ENCODE data around the gene RNGTT.

The RNGTT gene

GRCh38 chr6:88655586-88655985, 307.8 kb downstream of the RNGTT start:
- TF ChIP-seq MYC (IDR thresholded peaks at IDR 0.05; ENCODE audit: low read depth, low read length): no peak
- TF ChIP-seq MAX (IDR thresholded peaks at IDR 0.05; ENCODE audit: low read depth, low read length): no peak
- no peak for TF ChIP-seq POLR2A (IDR thresholded peaks at IDR 0.05; ENCODE audit: extremely low read depth, insufficient read length)
- no peak for TF ChIP-seq CTCF (IDR thresholded peaks at IDR 0.05; ENCODE audit: low read depth, low read length)
- no peak for DNase-seq (ENCODE audit: low read depth)
- no peak overlapping the region for H3K4me3 ChIP-seq (ENCODE audit: low read depth, low read length)

- no peak for DNase-seq (ENCODE audit: low read depth)
- H3K4me3 ChIP-seq (ENCODE audit: low read depth, low read length): no peak overlapping the region
- no peak for TF ChIP-seq POLR2A (IDR thresholded peaks at IDR 0.05; ENCODE audit: extremely low read depth, insufficient read length)
- TF ChIP-seq MAX (IDR thresholded peaks at IDR 0.05; ENCODE audit: low read depth, low read length): no peak
- TF ChIP-seq MYC (IDR thresholded peaks at IDR 0.05; ENCODE audit: low read depth, low read length): no peak
- TF ChIP-seq CTCF (IDR thresholded peaks at IDR 0.05; ENCODE audit: low read depth, low read length): no peak
Measured at GRCh38 chr6:88653936-88654335, 309.5 kb downstream of the RNGTT start.

- no peak overlapping the region for H3K4me3 ChIP-seq (ENCODE audit: low read depth, low read length)
- no peak for DNase-seq (ENCODE audit: low read depth)
- TF ChIP-seq CTCF (IDR thresholded peaks at IDR 0.05; ENCODE audit: low read depth, low read length): no peak
- no peak for TF ChIP-seq POLR2A (IDR thresholded peaks at IDR 0.05; ENCODE audit: extremely low read depth, insufficient read length)
- TF ChIP-seq MYC (IDR thresholded peaks at IDR 0.05; ENCODE audit: low read depth, low read length): no peak
- no peak for TF ChIP-seq MAX (IDR thresholded peaks at IDR 0.05; ENCODE audit: low read depth, low read length)
Measured at GRCh38 chr6:88651400-88651799, 312.0 kb downstream of the RNGTT start.

- DNase-seq (ENCODE audit: low read depth): no peak
- TF ChIP-seq CTCF (IDR thresholded peaks at IDR 0.05; ENCODE audit: low read depth, low read length) (no peak), MYC (IDR thresholded peaks at IDR 0.05; ENCODE audit: low read depth, low read length) (no peak)
- no peak overlapping the region for H3K4me3 ChIP-seq (ENCODE audit: low read depth, low read length)
Measured at GRCh38 chr6:88650979-88651378, 312.4 kb downstream of the RNGTT start.

GRCh38 chr6:88650029-88650619, 313.3 kb downstream of the RNGTT start:
- TF ChIP-seq MYC (IDR thresholded peaks at IDR 0.05; ENCODE audit: low read depth, low read length) (no peak), POLR2A (IDR thresholded peaks at IDR 0.05; ENCODE audit: extremely low read depth, insufficient read length) (no peak), MAX (IDR thresholded peaks at IDR 0.05; ENCODE audit: low read depth, low read length) (no peak), CTCF (IDR thresholded peaks at IDR 0.05; ENCODE audit: low read depth, low read length) (no peak)
- no peak overlapping the region for H3K4me3 ChIP-seq (ENCODE audit: low read depth, low read length)
- DNase-seq (ENCODE audit: low read depth): no peak

Measured in NB4 (cell line).